Umbilical cord (tissue), 2 donors: ENCODE results near the gene NRP2. TPM values are rescaled to one million over a fixed set of nuclear protein-coding genes. Genes with fewer than 3 reads are reported as not detected.

Experiments
- DNase-seq: peaks from one replicate; pipeline ENCODE4 v3.0.0-alpha.2; 2015; ENCODE audit warnings: low spot score
- total RNA-seq: library from RNA; depleted of rRNA; stranded (reverse); fragments of >200 nt; gene quantifications from one replicate; pipeline ENCODE4 v1.2.3, GENCODE V29; 2014; ENCODE audit warnings: low replicate concordance; ENCODE audit not compliant: insufficient read depth

Gene NRP2
- total RNA-seq, 1 donor from 2014 or later = 167 TPM

- DNase-seq = no peak
Observed at GRCh38 chr2:205803500-205803899, 121.2 kb downstream of the NRP2 start.

GRCh38 chr2:205805136-205805535, 122.8 kb downstream of the NRP2 start:
- DNase-seq = no peak

DNA sequence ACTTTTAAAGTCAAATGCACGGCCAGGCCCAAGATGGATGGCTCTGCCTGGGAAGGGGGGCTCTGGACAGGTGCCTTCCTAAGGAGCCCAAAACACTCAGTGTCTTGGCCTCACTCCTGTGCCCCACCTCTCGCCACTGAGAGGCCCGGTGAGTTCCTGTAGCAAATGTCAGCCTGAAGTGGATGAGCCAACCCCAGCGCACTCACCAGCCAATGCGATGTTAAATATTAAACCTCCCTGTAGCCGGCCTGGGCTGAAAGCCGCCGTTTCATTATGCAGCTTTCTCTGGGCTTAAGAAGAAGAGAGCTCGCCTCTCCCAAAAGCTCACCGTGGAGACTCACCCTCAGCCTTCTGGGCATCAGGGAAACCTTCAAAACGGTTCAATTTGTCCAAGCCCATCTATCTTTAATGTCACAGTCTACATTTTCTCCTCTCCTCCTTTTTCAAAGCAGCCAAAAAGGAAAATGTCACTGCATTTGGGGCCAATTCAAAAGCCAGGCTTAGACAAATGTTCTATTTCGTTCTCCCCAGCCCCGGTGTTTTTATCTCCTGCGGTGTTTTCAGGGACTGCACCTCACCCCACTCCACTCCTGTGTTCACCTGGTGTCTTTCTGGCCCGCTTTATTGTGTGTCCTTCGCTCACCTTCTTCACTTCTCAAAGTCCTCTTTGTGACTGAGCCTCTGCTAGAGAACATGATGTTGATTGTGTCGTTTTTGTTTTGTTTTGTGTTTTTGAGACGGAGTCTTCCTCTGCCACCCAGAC, 124.0 kb downstream of the NRP2 start:
- DNase-seq = no peak

DNA sequence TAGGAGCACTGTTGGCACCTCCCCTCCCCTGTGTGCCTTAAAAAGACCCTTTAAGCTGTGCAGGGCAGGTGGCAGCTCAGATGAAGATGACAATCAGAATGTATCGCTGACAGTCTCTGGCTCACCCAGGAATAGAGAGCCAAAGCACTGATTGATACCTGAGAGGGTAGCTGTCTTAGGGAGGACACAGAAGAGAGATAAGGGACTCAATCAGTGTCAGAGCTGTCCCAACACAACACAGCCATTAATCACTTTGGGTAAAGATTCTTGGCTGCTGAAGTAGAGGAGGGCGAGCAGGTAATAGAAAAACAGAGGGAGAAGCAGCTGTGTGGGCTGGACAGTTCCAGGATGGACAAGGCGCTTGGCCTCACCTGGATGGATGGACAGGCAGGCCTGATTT, 124.9 kb downstream of the NRP2 start:
- DNase-seq = no peak

DNA sequence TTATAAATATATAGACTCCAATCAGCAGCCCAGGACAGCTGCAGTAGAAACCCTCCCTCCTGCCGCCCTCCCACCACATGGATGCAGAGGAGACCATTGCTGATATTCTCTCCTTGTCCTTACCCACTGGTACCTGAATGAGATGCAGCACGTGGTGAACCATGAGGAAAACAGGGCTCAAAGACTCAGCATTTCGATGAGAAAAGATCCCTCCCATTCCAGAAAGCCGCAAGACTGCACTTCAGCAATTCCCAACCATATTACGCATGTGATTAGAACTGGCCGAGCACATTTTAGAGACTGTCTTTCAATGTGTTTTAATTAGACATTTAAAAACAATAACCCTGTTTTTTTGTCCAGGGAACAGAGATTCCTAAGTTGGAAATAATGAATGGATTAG, 125.5 kb downstream of the NRP2 start:
- no peak for DNase-seq

GRCh38 chr2:205808486-205809121, 126.3 kb downstream of the NRP2 start:
- DNase-seq = no peak

- DNase-seq = peak; percentile 71
Observed at GRCh38 chr2:205811387-205811786, 129.1 kb downstream of the NRP2 start.

DNA sequence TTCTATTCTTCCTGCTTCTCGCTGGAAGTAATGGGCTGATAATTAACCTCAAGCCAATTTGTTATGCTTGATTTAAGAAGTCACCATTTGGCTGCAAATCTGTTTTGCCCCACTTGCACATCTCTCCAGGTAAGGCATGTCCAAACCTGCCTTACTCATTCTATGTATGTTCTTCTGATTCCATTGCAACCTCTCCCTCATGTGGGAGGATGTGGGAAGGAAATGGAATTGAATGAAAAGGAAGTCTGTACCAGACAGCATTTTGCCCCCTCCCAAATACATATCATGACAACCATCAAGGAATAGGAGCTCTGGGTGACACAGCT, 131.7 kb downstream of the NRP2 start:
- DNase-seq = no peak

GRCh38 chr2:205815673-205816072, 133.4 kb downstream of the NRP2 start:
- DNase-seq = no peak

DNA sequence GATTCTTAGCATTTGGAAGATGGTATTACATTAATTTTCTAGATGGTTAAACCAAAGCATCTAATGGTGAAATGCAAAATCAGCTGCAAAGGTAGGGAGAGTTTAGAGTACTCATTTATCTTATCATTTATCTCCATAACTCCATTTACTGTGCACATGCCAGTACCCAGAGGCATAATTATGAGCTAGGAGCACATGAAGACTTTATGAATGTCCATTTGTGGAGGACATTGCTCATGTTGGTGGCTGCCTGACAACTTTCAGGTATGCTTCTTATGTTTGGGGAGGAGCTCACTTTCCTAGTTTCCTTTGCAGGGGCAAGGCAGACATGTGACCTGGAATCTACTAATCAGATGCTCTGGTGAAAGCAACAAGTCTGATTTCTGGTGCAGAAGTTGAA, 134.0 kb downstream of the NRP2 start:
- no peak for DNase-seq

GRCh38 chr2:205822579-205822978, 140.3 kb downstream of the NRP2 start:
- DNase-seq = no peak

- peak; percentile 72 for DNase-seq
Observed at GRCh38 chr2:205827809-205828365, 145.6 kb downstream of the NRP2 start.

DNA sequence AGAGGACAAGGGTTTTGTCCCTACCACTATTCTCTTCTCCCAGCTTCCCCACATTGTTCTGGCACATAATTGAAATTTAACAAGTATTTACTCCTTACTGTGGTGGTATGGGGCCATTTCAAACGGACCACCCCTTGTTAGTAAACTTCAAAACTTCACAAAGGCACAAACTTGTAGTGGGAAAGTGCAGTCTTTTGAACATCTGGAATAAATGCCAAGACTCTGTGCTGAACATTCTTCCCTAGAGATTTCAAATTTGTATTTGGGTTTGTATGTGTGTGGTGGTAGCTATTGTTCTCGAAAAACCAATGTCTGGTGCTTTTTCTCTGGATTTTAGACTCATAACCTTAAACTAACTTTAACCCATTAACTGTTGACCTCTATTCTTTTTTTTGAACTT, 151.6 kb downstream of the NRP2 start:
- DNase-seq = no peak

DNA sequence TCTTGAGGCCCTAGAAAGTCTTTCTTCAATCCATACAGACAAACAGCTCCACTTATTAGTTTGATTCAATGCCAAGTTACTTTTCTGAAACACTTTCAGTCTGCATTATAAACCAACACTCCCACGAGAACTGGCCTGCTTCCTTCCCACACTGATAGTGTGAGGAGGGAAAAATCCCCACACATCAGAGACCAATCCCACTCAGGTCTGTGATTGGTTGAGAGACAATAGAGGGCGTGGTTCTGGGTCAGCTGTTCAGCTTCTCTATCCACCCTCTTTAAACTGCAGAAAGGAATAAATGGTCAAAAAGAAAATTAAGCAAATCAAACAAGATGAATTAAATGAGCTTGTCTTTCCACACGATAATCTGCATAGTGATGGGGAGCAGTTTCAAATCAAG, 152.5 kb downstream of the NRP2 start:
- peak; percentile 44 for DNase-seq

DNA sequence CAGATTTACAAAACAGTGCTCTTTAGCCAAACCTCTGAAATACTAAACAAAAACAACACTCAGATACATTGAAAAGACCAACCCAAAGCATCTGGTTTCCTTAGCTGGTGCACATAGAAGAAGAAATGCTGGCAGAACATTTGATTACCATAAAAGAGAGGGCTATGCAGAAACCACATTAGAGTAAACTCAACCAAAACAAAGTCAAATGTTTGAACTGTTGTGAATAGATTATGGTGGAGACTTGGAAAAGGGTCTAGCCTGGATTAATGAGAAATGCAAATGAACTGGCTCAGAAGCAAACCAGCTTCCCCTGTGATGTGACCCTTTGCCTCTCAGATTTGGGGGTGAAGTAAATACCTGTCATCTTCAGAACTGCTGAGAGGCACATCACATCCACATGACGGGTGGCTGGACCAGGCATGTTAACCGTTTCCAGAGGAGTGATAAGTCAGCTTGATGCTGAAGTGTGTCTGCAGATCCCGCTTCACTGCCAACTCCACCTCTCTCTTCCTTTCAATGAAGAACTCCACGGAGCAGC, 153.0 kb downstream of the NRP2 start:
- DNase-seq = peak; percentile 54

- DNase-seq = no peak
Observed at GRCh38 chr2:205835923-205836322, 153.6 kb downstream of the NRP2 start.

DNA sequence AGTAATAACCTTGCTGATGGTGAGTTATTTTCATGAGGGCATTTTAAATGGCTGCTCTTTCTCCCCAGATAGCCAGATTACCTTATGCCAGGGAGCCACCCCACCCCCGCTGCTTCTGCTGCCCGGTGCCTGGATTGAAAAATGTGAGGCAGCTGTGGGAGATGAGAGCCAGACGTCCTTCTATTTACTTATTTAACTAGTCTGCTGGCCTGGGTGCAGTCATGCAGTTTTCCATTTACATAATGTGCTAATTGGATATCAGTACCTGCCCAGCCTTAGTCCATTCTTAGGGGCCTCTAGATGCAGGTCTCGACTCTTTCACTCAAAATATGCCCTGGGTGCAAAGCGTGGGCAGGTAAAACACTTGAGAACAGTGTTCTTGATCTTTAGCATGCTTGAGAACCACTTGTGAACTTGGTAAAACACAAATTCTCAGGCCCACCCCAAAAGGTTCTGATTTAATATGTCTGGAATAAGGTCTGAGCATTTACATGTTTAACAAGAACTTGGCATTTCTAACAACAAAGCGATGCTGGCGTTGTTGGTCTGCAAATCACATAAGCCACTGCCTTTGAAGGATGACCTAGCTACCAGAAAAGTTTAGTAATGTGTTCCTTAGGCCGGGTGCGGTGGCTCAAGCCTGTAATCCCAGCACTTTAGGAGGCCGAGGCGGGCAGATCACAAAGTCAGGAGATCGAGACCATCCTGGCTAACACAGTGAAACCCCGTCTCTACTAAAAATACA, 154.3 kb downstream of the NRP2 start:
- DNase-seq = peak; percentile 63

DNA sequence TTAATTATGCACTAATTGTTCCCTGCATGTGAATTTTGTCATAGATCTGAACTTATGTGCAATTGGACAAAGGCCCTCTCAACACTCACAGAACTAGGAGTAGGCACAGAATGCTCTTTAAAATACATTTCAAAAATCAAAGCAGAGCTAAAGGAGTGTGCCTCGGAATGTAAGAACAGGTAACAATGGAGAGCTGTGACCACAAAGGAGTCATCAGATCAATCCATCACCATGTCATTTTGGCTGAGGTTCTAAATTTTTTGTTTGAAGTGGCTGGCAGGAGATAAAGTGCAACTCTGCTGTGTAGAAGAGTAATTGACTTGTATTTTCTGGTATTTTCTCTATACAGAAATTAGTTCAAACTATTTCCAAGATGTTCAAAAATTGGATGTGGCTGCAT, 155.4 kb downstream of the NRP2 start:
- DNase-seq = no peak

DNA sequence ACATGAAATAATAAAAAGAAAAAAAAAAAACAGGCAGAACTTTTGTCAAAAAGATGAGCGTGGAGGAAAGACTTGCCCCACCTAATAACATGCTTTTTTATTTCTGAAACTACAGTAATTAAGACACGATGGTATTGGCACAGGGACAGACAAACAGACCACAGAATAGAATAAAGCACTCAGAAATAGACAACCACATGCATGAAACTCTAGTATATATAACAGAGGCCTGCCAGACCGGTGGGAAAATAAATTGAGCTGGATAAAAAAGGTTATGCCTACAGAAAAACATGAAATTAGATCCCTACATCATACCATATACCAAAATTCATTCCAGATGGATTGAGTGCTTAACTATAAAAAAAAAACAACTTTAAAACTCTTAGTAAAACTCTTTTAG, 163.1 kb downstream of the NRP2 start:
- no peak for DNase-seq
